GM18873 (cell line): ENCODE results near the gene TMEM92.
"Not testable (repeated sequence)": the region's sequence is repeated elsewhere in the genome, so short reads cannot be mapped to it uniquely, and the experiment has no call there.

Experiments
- ATAC-seq: cut with Tn5 transposase; IDR thresholded peaks from one replicate; pipeline ENCODE4 v1.9.1; 2021; ENCODE audit warnings: mild to moderate bottlenecking, moderate library complexity, moderate number of reproducible peaks; ENCODE audit not compliant: unreplicated experiment, low FRiP score

Gene TMEM92

GRCh38 chr17:50261051-50261915 is 13.0 kb upstream of the TMEM92 start:
- ATAC-seq = no peak

- no peak for ATAC-seq
Observed at GRCh38 chr17:50262001-50262794, 12.1 kb upstream of the TMEM92 start.

- no peak for ATAC-seq
Observed at GRCh38 chr17:50263331-50264262, 10.7 kb upstream of the TMEM92 start.

- ATAC-seq = no peak
Observed at GRCh38 chr17:50264263-50265113, 9.8 kb upstream of the TMEM92 start.

GRCh38 chr17:50265212-50265611 is 9.1 kb upstream of the TMEM92 start:
- no peak for ATAC-seq

- no peak for ATAC-seq
Observed at GRCh38 chr17:50265690-50266315, 8.5 kb upstream of the TMEM92 start.

GRCh38 chr17:50266384-50267073 is 7.7 kb upstream of the TMEM92 start:
- no peak for ATAC-seq

- ATAC-seq = no peak
Observed at GRCh38 chr17:50267074-50267841, 7.0 kb upstream of the TMEM92 start.

- no peak for ATAC-seq
Observed at GRCh38 chr17:50268026-50268425, 6.2 kb upstream of the TMEM92 start.

GRCh38 chr17:50268743-50269275 is 5.5 kb upstream of the TMEM92 start:
- no peak for ATAC-seq

- ATAC-seq = no peak
Observed at GRCh38 chr17:50269477-50270434, 4.5 kb upstream of the TMEM92 start.

- ATAC-seq = no peak
Observed at GRCh38 chr17:50270435-50271362, 3.6 kb upstream of the TMEM92 start.

- ATAC-seq = not testable (repeated sequence)
Observed at GRCh38 chr17:50271363-50271750, 2.9 kb upstream of the TMEM92 start.

GRCh38 chr17:50272246-50272645 is 2.0 kb upstream of the TMEM92 start:
- ATAC-seq = no peak
